AG04450 (cell line): ENCODE measurements around the gene DOK4. TPM values are rescaled to one million over a fixed set of nuclear protein-coding genes. Genes with fewer than 3 reads are reported as not detected.

ENCODE experiments used
- CTCF ChIA-PET: fragments of 300-600, 350-600 bp; formaldehyde crosslinking; extraction: SDS; loops from one replicate; lab custom pipeline; 2022; ENCODE audit warnings: antibody characterized with exemption, inconsistent platforms; lab: Charles Lee
- POLR2A ChIA-PET: fragments of 350-600 bp; formaldehyde crosslinking; extraction: SDS; loops from one replicate; lab custom pipeline; 2021; ENCODE audit warnings: antibody characterized with exemption, inconsistent platforms; lab: Yijun Ruan, JAX
- DNase-seq: peaks from one replicate; pipeline ENCODE4 v3.0.0-alpha.2; 2011; ENCODE audit warnings: low read depth, low spot score
- H3K27ac ChIP-seq: one replicate; pipeline ENCODE4 v1.5.1; 2012; ENCODE audit warnings: low read depth, low read length, control low read depth
- H3K27me3 ChIP-seq: one replicate; pipeline ENCODE4 v1.6.0; 2012; ENCODE audit warnings: low read length; ENCODE audit not compliant: control insufficient read depth, insufficient read depth
- H3K4me3 ChIP-seq: 2 replicates; pipeline ENCODE4 v1.5.1; 2011; ENCODE audit warnings: mild to moderate bottlenecking, low read depth, low read length, control low read depth
- H3K9me3 ChIP-seq: 2 replicates; pipeline ENCODE4 v1.5.1; 2012; ENCODE audit warnings: low read length; ENCODE audit not compliant: control insufficient read depth, insufficient read depth
- CTCF ChIP-seq: IDR thresholded peaks from 2 replicates; pipeline ENCODE4 v1.5.1; 2011; ENCODE audit warnings: low read depth, low read length, control low read depth, inconsistent platforms
- polyA plus RNA-seq: library from polyadenylated mRNA; depleted of rRNA; stranded (reverse); fragments of >200 nt; gene quantifications from 2 replicates; pipeline ENCODE4 v1.2.3, GENCODE V29; 2011; rRNA removed

DOK4 gene
- polyA plus RNA-seq, 1 experiment: 12.5 TPM

DNA sequence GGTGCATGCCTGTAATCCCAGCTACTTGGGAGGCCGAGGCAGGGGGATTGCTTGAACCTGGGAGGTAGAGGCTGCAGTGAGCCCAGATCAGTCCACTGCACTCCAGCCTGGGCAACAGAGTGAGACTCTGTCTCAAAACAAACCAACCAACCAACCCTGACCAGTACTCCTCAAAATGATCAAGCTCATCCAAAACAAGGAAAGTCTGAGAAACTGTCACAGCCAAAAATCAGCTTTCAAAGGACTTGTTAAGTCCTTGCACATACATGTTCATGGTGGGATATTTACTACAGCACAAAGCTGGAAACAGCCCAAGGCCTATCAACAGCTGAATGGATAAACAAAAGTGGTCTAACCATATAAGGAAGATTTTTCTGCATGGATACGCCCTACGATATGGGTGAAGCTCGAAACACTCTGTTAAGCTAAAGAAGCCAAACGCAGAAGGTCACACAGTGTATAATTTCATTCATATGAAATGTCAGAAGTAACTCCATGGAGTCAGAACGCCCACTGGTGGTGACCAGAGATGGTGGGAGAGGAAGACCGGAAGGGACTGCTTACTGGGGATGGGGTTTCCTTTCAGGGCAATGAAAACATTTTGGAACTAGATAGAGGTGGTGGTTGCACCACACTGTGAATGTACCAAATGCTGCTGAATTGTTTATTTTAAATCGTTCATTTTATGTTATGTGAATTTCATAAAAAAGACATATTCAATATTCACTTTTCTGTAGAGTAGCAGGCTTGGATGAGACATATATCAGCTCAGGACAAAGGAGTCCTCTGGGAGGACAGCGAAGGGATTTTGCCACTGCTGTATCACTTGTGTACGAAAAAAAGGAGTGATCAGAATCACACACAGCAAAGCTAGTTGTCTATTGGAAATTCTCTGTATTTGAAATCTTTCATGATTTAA, 64.0 kb downstream of the DOK4 start:
- peak; percentile 39 for DNase-seq
- H3K9me3 ChIP-seq: no peaks in the 10 kb centered on the region
- no peak overlapping the region for H3K27ac ChIP-seq
- CTCF ChIA-PET: interaction anchor here (0.6 to 10.1 kb wide), 15 partner anchors 9 to 338 kb away, joined by 3 to 286 read pairs (median 4); partner anchors contain the start of genes CPNE2 and POLR2C
- TF ChIP-seq CTCF: peak; percentile 86
- POLR2A ChIA-PET: interaction anchor here (0.6 to 0.9 kb wide), 2 partner anchors 120 to 177 kb away, joined by 3 read pairs; partner anchors contain the start of gene ARL2BP
- H3K27me3 ChIP-seq: no peaks in the 10 kb centered on the region
- H3K4me3 ChIP-seq: no peak overlapping the region

Other genes with a start within 250 kb of the DOK4 start
- gene ARL2BP, start 241.2 kb downstream of the DOK4 start, polyA plus RNA-seq: 84.7 and 107 TPM in 2 replicates
- 0.06 and 0.10 TPM in 2 replicates for gene PLLP, start 201.8 kb downstream of the DOK4 start, polyA plus RNA-seq
- not detected in 2 replicates for gene CCL22, start 127.7 kb downstream of the DOK4 start, polyA plus RNA-seq
- 0.48 TPM in 2 replicates for gene CX3CL1, start 114.0 kb downstream of the DOK4 start, polyA plus RNA-seq
- gene CCL17, start 81.7 kb downstream of the DOK4 start, polyA plus RNA-seq: not detected in 2 replicates
- 48.6 and 49.7 TPM in 2 replicates for gene CIAPIN1, start 39.1 kb downstream of the DOK4 start, polyA plus RNA-seq
- 59.0 and 60.3 TPM in 2 replicates for gene COQ9, start 39.0 kb downstream of the DOK4 start, polyA plus RNA-seq
- gene POLR2C, start 23.8 kb downstream of the DOK4 start, polyA plus RNA-seq: 143 and 149 TPM in 2 replicates
- gene CCDC102A, start 50.1 kb upstream of the DOK4 start, polyA plus RNA-seq: 7.1 and 8.3 TPM in 2 replicates
- not detected in 2 replicates for gene ADGRG5, start 56.1 kb upstream of the DOK4 start, polyA plus RNA-seq
- 1.6 and 2.1 TPM in 2 replicates for gene ADGRG1, start 142.1 kb upstream of the DOK4 start, polyA plus RNA-seq
- gene ADGRG3, start 181.8 kb upstream of the DOK4 start, polyA plus RNA-seq: not detected in 2 replicates
- not detected in 2 replicates for gene DRC7, start 208.3 kb upstream of the DOK4 start, polyA plus RNA-seq
- 10.7 and 15.1 TPM in 2 replicates for gene KATNB1, start 249.3 kb upstream of the DOK4 start, polyA plus RNA-seq